ENCODE measurements around the gene KLF12. TPM values are rescaled to one million over a fixed set of nuclear protein-coding genes. Genes with fewer than 3 reads are reported as not detected.

KLF12 gene
- total and polyA plus RNA-seq, 5 experiments from 2014 or later = 19.8 to 77.9 (median 29.6) TPM

DNA sequence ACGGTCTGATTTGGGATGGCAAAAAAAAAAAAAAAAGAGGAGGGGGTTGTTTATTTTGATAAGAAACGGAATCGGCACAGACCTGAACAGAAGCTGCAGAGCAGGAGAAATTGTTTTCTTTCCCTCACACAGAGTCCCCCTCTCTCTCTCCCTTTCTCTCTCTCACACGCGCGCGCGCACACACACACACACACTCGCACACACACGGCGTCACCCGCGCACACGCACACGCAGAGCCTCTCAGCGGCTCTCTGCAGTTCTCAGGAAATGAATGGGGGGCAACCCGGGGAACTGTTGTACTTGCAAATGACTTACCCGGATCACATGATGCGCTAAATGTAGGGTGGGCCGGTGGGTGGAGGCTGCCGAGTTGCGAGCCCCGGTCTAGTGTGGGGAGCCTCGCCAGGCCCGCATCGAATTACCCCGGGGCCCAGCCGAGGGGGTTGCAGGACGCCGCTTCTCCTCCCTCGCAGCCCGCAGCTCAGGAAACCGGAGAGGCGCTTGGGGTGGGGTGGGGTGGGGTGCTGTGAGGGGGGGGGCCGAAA lies 475 bp downstream of the KLF12 start:
- POLR2A ChIA-PET = interaction anchor here (0.6 to 6.8 kb wide), 30 partner anchors 17 to 381 kb away, joined by 3 to 157 read pairs (median 4); no protein-coding TSS in a partner anchor
- H3K9me3 Mint-ChIP-seq = peaks cover 0 to 2% (median 0%) of the 10 kb centered on the region in 9 donors
- ATAC-seq (peak; percentile 62 to 69), DNase-seq (peak; percentile 77 to 99 (median 94))
- H3K4me1 Mint-ChIP-seq = peaks cover 16 to 42% (median 35%) of the 10 kb centered on the region in 4 donors
- peaks cover 0 to 2% (median 0%) of the 10 kb centered on the region in 3 donors for H3K36me3 Mint-ChIP-seq
- peaks cover 0 to 2% (median 0%) of the 10 kb centered on the region in 5 donors for H3K27me3 Mint-ChIP-seq
- H3K27ac Mint-ChIP-seq = peak overlapping the region in 9 of 10 donors; percentile 96 to 100 (median 99)
- peak overlapping the region in 9 of 10 donors; percentile 93 to 100 (median 97) for H3K4me3 Mint-ChIP-seq

DNA sequence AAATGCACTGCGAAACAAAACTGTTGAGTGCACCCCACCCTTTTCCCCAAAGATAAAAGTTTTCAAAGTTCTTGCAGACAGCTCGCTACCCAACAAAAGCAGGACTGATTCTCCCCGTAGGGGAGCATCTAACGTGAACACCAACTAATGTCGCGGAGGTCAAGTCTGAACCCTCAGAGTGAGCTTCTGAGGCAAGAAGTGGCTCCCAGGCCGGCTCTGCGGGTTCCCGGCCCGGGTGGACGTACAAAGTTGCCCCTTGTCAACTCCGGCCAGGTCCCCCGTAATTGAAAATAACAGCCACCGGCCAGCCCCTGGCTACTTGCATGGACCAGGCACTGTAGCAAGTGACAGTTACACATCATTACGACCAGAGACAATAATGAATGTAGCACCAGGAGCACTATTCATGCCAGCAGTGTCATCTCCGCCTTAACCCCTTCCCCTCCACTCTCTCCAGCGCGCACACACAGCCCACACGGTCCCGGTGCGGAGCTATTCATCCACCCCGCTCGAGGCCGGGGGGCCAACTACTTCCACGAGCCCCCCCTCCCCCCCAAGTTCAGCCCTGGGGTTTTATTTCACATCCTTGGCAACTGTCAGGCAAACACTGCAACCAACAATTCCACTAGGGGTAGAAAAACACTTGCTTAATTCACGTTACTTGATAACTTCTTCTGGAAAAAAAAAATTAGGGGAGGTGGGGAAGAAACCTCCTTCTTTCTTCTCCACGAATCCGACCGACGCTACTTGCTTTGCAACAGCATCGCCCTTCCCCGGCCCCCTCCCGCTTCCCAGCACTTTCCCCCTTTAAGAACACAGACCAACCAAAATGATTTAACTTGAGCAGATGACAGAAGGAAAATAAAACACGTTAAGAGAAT lies 1.2 kb downstream of the KLF12 start:
- peak overlapping the region in 9 of 10 donors; percentile 96 to 100 (median 99) for H3K27ac Mint-ChIP-seq
- ATAC-seq (peak in 1 of 2 donors; percentile 2), DNase-seq (peak; percentile 26 to 75 (median 56))
- peaks cover 0 to 2% (median 0%) of the 10 kb centered on the region in 9 donors for H3K9me3 Mint-ChIP-seq
- peaks cover 0 to 2% (median 0%) of the 10 kb centered on the region in 3 donors for H3K36me3 Mint-ChIP-seq
- POLR2A ChIA-PET = interaction anchor here (0.6 to 6.8 kb wide), 27 partner anchors 16 to 380 kb away, joined by 3 to 157 read pairs (median 5); no protein-coding TSS in a partner anchor
- peaks cover 0 to 2% (median 0%) of the 10 kb centered on the region in 5 donors for H3K27me3 Mint-ChIP-seq
- peak overlapping the region in 9 of 10 donors; percentile 93 to 100 (median 97) for H3K4me3 Mint-ChIP-seq
- H3K4me1 Mint-ChIP-seq = peaks cover 20 to 49% (median 42%) of the 10 kb centered on the region in 4 donors

DNA sequence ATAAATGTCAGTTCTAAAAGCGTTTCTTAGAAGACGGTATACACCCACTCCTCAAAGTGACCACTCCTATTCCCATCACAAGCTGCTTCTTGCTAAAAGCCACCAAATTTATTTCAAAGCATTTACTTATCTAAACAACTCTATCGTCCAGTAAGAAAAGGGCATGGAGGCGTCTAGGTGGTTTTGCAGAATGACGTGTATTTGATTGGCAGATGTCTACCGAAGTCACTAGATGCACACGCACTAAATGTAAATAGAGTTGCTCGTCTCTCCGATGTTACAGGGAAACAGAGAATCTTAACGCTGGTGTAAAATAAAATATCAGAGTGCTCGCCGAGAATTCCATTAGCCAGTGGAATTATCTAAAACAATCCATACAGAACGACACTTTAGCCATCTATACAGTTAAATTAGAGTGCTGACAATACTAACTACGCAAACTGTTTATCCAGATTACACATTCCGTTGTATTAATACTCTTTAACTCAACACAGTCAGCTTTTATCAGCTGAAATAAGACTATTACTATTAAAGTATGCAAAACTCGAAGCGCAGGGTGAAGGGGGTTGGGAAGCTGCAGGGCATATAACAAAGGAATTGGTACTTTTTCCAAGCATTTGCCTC lies 1.9 kb downstream of the KLF12 start:
- H3K27me3 Mint-ChIP-seq = peaks cover 0 to 2% (median 0%) of the 10 kb centered on the region in 5 donors
- H3K27ac Mint-ChIP-seq = peak overlapping the region in 9 of 10 donors; percentile 96 to 100 (median 99)
- peak overlapping the region in 9 of 10 donors; percentile 93 to 100 (median 97) for H3K4me3 Mint-ChIP-seq
- peaks cover 0 to 2% (median 0%) of the 10 kb centered on the region in 9 donors for H3K9me3 Mint-ChIP-seq
- peaks cover 20 to 54% (median 48%) of the 10 kb centered on the region in 4 donors for H3K4me1 Mint-ChIP-seq
- H3K36me3 Mint-ChIP-seq = peaks cover 0 to 2% (median 0%) of the 10 kb centered on the region in 3 donors
- ATAC-seq (peak in 1 of 2 donors; percentile 11), DNase-seq (peak in 8 of 10 donors; percentile 27 to 71 (median 55))
- POLR2A ChIA-PET = interaction anchor here (0.7 to 6.8 kb wide), 20 partner anchors 15 to 368 kb away, joined by 3 to 157 read pairs (median 6); no protein-coding TSS in a partner anchor

DNA sequence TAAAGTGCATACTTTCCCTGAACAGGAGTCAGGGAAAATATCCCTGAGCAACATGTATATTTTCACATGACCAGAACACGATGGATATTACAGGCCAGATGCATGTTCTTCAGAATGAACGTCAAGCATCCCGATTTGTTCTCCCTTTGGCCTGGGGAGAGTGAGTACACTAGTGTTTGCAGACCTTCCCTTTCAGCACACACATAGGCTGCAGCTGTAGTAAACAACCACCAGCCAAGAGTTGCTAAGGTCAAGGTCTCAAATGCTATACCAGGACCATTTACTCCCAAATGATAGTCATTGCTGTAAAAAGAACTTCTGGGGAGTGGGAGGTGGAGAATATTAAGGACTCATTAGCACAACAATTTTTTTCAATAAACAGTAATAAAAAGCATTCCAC lies 3.0 kb downstream of the KLF12 start:
- H3K4me1 Mint-ChIP-seq = peaks cover 25 to 64% (median 56%) of the 10 kb centered on the region in 4 donors
- peaks cover 0 to 2% (median 0%) of the 10 kb centered on the region in 3 donors for H3K36me3 Mint-ChIP-seq
- POLR2A ChIA-PET = interaction anchor here (0.7 to 6.8 kb wide), 5 partner anchors 69 to 155 kb away, joined by 3 to 157 read pairs (median 19); no protein-coding TSS in a partner anchor
- H3K27me3 Mint-ChIP-seq = peaks cover 0 to 2% (median 0%) of the 10 kb centered on the region in 5 donors
- DNase-seq (no peak), ATAC-seq (no peak)
- peak overlapping the region; percentile 57 to 99 (median 85) for H3K27ac Mint-ChIP-seq
- peaks cover 0 to 2% (median 0%) of the 10 kb centered on the region in 9 donors for H3K9me3 Mint-ChIP-seq
- peak overlapping the region in 8 of 10 donors; percentile 5 to 100 (median 69) for H3K4me3 Mint-ChIP-seq

DNA sequence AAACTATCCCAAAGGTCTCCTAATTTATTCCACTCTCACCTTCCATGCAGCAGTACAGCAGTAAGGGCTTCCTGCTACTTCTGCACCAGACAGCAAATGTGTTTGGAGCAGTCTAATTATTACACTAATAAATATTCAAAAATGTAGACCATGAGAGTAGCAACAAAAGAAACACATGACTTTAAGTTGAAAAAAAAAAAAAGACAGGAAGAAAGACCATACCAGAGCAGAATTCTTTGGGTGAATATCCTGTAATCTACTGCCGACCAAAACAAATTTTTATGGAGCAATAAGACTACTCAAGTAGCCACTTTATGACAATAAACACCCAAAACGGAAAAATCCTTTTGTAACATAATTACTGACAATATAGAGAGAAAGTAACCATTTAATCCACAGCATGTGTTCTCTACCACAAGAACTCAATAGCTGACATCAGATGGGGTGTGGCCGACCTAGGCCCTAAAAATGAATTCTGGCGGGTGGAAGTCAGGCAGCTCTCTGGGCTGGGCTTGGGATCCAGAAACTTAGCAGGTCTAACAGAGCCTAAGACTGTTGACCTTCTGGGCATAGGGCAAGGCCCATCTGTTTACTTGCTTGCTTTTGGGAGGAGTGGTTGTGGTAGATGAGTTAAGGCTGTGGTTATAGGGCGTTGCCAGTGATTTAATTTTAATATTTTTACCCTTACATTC lies 4.6 kb downstream of the KLF12 start:
- no peak for ATAC-seq
- peaks cover 0 to 2% (median 0%) of the 10 kb centered on the region in 9 donors for H3K9me3 Mint-ChIP-seq
- H3K4me3 Mint-ChIP-seq = peak overlapping the region; percentile 34 to 95 (median 66)

DNA sequence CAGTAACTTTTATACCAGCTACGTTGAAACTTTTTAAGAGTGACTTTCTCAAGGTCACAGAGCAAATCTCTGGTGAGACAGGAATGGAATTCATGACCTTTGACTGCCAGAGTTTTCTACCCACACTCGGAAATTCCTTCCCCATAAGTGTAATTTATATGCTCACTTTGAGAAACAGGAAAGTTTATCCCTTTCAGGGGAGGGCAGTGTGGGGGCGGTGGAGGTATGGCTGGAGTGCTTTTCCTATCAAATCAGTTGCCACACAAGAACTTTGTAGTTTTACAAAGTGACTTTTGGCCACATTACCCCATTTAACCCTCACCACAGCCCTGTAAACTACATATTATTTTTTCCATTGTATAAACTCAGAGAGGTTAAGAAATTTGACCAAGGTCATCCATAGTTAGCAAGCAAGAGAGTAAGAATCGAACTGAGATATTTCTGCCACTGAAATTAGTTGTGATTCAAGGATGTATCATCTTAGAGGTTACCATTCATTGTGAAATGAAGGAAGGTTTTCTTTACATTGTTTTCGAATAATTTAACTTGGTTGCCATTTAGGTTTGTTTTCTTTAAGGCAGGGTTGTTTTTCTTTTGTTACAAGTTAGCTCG lies 5.9 kb downstream of the KLF12 start:
- Mint-ChIP-seq H3K9me3 (no peaks in the 10 kb centered on the region), H3K27me3 (no peaks in the 10 kb centered on the region), H3K27ac (peak overlapping the region; percentile 1 to 86 (median 52)), H3K4me1 (peaks cover 30 to 84% (median 69%) of the 10 kb centered on the region in 4 donors), H3K4me3 (peak overlapping the region in 3 of 10 donors; percentile 19 to 51 (median 37)), H3K36me3 (peaks cover 0 to 2% (median 2%) of the 10 kb centered on the region in 3 donors)
- POLR2A ChIA-PET = interaction anchor here (0.6 to 1.3 kb wide), 2 partner anchors 27 to 103 kb away, joined by 3 read pairs; no protein-coding TSS in a partner anchor
- ATAC-seq (no peak), DNase-seq (no peak)

More for the DNA sequence above, 4.6 kb downstream of the KLF12 start:
- H3K4me1 Mint-ChIP-seq = peaks cover 28 to 77% (median 63%) of the 10 kb centered on the region in 4 donors
- H3K36me3 Mint-ChIP-seq = peaks cover 0 to 2% (median 2%) of the 10 kb centered on the region in 3 donors
- POLR2A ChIA-PET = interaction anchor here (0.6 to 1.2 kb wide), 4 partner anchors 25 to 276 kb away, joined by 3 to 4 read pairs (median 3); no protein-coding TSS in a partner anchor
- DNase-seq = peak in 5 of 10 donors; percentile 23 to 34 (median 31)
- H3K27me3 Mint-ChIP-seq = peaks cover 0 to 2% (median 0%) of the 10 kb centered on the region in 5 donors
- H3K27ac Mint-ChIP-seq = peak overlapping the region; percentile 68 to 99 (median 90)

DNA sequence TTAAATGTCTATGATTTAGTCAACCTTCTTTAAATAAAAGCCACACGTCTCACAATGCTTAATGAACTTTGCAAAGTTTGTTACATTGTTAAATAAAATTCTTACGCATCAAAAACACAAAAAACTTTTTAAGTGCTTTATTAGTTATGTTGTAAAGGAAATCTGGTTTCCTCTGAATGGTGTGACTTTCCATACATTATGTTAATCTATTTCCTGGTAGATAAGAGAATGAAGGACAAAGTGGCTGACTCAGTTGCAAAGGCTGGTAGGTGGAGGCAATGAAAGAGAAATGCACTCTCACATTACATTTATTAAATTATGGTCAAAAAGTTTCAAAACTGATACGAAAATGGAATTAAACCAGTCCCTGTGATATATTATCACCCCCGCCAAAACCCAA lies 15.9 kb downstream of the KLF12 start:
- Mint-ChIP-seq H3K27me3 (no peaks in the 10 kb centered on the region), H3K36me3 (peaks cover 30 to 41% (median 32%) of the 10 kb centered on the region in 3 donors), H3K9me3 (peaks cover 12 to 41% (median 27%) of the 10 kb centered on the region in 9 donors), H3K4me1 (peaks cover 29 to 68% (median 52%) of the 10 kb centered on the region in 4 donors), H3K4me3 (no peak overlapping the region), H3K27ac (peak overlapping the region in 1 of 10 donors; percentile 66)
- ATAC-seq (no peak), DNase-seq (no peak)
- POLR2A ChIA-PET = no interaction called here

DNA sequence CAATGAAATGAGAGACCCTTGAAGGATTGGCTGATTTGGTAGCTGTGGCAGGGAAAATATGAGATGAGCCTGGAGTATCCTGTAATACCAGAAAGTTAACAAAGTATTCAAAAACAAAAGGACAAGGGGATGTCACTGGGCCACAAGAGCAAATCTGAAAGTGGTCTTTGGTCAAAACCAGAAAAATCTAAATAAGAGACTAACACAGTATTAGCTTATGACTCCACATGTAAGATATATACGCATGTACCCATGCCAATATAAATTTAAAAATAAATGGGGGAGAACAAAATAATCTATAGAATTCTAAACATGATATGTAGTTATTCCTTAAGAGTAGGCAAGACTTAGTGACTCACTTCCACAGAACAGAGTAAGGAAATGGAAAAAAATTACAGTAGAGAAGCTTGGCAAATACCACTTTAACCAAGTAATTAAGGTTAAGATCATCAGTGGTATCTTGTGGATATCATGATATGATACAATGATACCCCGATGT lies 16.9 kb downstream of the KLF12 start:
- peak overlapping the region in 1 of 10 donors; percentile 49 for H3K27ac Mint-ChIP-seq
- peak overlapping the region in 1 of 10 donors; percentile 9 for H3K4me3 Mint-ChIP-seq
- H3K4me1 Mint-ChIP-seq = peaks cover 37 to 69% (median 54%) of the 10 kb centered on the region in 4 donors
- H3K9me3 Mint-ChIP-seq = peaks cover 12 to 41% (median 27%) of the 10 kb centered on the region in 9 donors
- DNase-seq (no peak), ATAC-seq (no peak)
- POLR2A ChIA-PET = interaction anchor here (0.8 kb wide), 1 partner anchor 16 kb away, joined by 3 read pairs; no protein-coding TSS in a partner anchor
- H3K36me3 Mint-ChIP-seq = peaks cover 30 to 46% (median 38%) of the 10 kb centered on the region in 3 donors
- no peaks in the 10 kb centered on the region for H3K27me3 Mint-ChIP-seq

DNA sequence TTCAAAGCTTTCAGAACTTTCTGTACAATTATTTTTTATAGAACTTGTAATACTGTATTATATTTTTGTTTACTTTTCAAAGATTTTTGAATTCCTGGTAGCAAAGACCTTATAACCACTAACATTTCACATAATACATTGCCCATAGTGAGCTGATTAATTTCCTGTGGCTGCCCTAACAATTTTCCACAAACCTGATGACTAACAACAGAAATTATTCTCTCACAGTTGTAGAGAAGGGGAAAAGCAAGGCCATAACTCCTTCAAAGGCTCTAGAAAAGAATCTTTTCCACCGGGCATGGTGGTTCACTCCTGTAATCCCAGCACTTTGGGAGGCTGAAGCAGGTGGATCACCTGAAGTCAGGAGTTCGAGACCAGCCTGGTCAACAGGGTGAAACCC lies 19.1 kb downstream of the KLF12 start:
- DNase-seq = no peak
- peaks cover 12 to 33% (median 27%) of the 10 kb centered on the region in 9 donors for H3K9me3 Mint-ChIP-seq
- peaks cover 43 to 72% (median 58%) of the 10 kb centered on the region in 4 donors for H3K4me1 Mint-ChIP-seq
- peaks cover 30 to 39% (median 39%) of the 10 kb centered on the region in 3 donors for H3K36me3 Mint-ChIP-seq
- POLR2A ChIA-PET = interaction anchor here (0.7 to 0.8 kb wide), 2 partner anchors 53 to 384 kb away, joined by 3 to 5 read pairs; no protein-coding TSS in a partner anchor
- no peak overlapping the region for H3K27ac Mint-ChIP-seq
- no peaks in the 10 kb centered on the region for H3K27me3 Mint-ChIP-seq
- no peak overlapping the region for H3K4me3 Mint-ChIP-seq
- no peak for ATAC-seq

DNA sequence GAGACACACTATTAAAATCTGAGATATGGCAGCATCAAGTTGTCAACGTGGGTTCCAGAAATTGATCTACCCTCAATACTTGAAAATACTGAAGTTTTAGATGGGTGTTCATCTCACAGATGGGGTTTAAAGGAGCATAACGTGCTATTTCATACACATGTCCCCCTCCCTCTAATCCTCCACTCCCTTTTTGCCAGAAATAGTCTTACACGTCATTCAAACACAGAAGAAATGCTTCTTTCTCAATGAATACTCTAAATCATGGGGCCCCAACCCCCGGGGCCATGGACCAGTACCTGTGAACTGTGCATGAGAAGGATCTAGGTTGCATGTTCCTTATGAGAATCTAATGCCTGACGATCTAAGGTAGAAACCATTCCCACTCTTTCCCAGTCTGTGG lies 19.6 kb downstream of the KLF12 start:
- peaks cover 29 to 35% (median 34%) of the 10 kb centered on the region in 3 donors for H3K36me3 Mint-ChIP-seq
- peak overlapping the region in 3 of 10 donors; percentile 26 to 77 (median 56) for H3K27ac Mint-ChIP-seq
- peaks cover 46 to 77% (median 62%) of the 10 kb centered on the region in 4 donors for H3K4me1 Mint-ChIP-seq
- POLR2A ChIA-PET = interaction anchor here (0.8 kb wide), 1 partner anchor 53 kb away, joined by 5 read pairs; no protein-coding TSS in a partner anchor
- no peaks in the 10 kb centered on the region for H3K27me3 Mint-ChIP-seq
- ATAC-seq = no peak
- DNase-seq = no peak
- peak overlapping the region in 1 of 10 donors; percentile 30 for H3K4me3 Mint-ChIP-seq
- peaks cover 10 to 28% (median 25%) of the 10 kb centered on the region in 9 donors for H3K9me3 Mint-ChIP-seq
